Fibroblast of skin of scalp (primary cell): ENCODE results near the gene SMARCC1.

ENCODE experiments used
- DNase-seq: peaks from one replicate; pipeline ENCODE4 v3.0.0-alpha.2; 2013

The SMARCC1 gene

GRCh38 chr3:47540281-47540680 lies 241.4 kb downstream of the SMARCC1 start:
- DNase-seq, result no peak

GRCh38 chr3:47536967-47537366 lies 244.7 kb downstream of the SMARCC1 start:
- DNase-seq, result no peak

GRCh38 chr3:47536221-47536891 lies 245.3 kb downstream of the SMARCC1 start:
- DNase-seq, result no peak
